ENCODE results near the gene SUDS3.
"Not testable (repeated sequence)": the region's sequence is repeated elsewhere in the genome, so short reads cannot be mapped to it uniquely, and the experiment has no call there.

Gene SUDS3

GRCh38 chr12:118398940-118399339, 22.6 kb downstream of the SUDS3 start:
- peak; percentile 55 for DNase-seq

- DNase-seq, result no peak
Measured at GRCh38 chr12:118402251-118402650, 25.9 kb downstream of the SUDS3 start.

DNA sequence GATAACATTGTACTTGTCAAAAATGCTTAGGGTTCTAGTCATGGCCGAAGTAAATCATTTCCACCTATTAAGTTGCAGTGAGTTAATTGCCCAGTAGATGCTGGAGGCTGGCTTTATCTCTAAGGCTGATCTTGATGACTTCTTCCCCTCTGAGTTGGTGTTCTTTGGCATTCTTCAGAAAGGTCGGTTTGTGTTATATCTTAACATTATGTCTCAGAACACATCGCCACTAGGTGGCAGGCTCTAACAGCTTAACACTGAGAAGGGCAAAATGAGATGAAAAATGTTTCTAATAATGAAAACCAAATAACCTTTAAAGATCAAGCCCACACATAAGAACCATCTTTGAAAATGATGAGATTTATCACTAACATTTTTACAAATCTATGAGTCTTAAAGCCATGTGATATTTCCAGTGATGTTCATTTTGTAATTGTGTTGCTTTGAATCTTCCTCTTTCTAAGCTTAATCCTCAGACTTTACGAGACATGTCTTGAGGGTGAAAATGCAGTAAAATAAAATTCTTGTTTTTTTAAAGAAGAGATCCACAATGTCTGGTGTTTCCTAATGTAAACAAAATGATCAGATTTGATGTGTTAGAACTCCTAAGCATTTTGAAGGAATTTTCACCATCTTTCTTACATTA, 28.6 kb downstream of the SUDS3 start:
- no peak for DNase-seq

DNA sequence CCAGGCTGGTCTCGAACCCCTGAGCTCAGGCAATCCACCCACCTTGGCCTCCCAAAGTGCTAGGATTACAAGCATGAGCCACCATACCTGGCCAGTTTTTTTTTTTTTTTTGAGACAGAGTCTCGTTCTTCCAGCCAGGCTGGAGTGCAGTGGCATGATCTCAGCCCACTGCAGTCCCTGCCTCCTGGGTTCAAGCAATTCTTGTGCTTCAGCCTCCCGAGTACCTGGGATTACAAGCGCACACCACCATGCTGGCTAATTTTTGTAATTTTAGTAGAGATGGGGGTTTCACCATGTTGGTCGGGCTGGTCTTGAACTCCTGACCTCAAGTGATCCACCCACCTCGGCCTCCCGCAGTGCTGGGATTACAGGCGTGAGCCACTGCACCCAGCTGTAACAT, 31.9 kb downstream of the SUDS3 start:
- not testable (repeated sequence) for DNase-seq

GRCh38 chr12:118409834-118410233, 33.5 kb downstream of the SUDS3 start:
- DNase-seq, result no peak

GRCh38 chr12:118417942-118418341, 41.6 kb downstream of the SUDS3 start:
- no peak for DNase-seq

- DNase-seq, result no peak
Measured at GRCh38 chr12:118418385-118419057, 42.2 kb downstream of the SUDS3 start.

- no peak for DNase-seq
Measured at GRCh38 chr12:118420673-118421072, 44.3 kb downstream of the SUDS3 start.

DNA sequence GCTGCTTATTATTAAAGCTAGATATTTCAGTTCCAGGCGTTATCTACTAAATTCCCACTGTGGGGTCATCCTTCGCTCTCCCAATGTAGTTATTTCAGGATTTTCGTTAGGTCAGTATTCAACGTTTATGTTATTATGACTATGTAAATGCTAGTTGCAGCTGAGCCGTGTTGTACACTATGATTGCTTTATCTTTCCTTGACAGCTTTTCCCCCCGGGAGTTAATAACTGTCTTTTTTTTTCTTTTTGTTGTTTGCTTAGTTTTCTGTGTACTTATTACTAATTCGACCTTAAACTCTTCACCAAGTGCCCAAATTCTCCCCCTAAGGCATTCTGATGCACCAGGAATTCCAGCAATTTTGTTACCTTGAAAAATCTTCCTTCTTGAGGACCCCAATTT, 48.5 kb downstream of the SUDS3 start:
- DNase-seq, result no peak

GRCh38 chr12:118425364-118425763, 49.0 kb downstream of the SUDS3 start:
- no peak for DNase-seq

- no peak for DNase-seq
Measured at GRCh38 chr12:118427819-118428218, 51.5 kb downstream of the SUDS3 start.

GRCh38 chr12:118428643-118429042, 52.3 kb downstream of the SUDS3 start:
- no peak for DNase-seq

DNA sequence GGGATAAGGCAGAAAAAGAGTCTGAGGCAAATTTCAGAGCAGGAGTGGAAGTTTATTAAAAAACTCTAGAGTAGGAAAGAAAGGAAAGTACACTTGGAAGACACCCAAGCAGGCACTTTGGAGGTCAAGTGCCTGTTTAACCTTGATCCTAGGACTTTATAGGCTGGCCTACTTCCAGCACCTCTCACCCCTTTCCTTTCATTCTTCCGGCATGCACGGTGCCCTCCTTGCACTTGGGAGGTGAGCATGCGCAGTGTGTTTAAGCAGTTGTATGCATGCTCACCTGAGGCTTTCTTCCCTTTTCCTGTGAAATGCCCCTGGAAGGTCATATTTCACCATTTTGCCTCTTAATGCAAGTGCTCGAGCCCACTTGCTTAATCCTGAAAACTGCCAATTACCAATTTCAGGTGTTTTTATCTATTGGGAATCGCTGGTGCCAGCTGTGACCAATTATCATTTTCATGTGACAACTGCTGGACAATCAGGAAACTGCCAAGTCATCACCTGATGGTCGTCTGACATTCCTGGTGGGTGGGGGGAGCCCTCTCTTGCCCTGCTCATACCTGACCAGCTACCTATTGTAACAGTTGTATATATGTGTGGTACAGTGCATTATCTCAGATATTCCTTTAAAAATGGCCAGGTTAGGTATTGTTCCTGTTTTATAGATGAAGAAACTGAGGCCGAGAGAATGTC, 53.5 kb downstream of the SUDS3 start:
- no peak for DNase-seq

GRCh38 chr12:118430516-118430915, 54.2 kb downstream of the SUDS3 start:
- DNase-seq, result no peak

DNA sequence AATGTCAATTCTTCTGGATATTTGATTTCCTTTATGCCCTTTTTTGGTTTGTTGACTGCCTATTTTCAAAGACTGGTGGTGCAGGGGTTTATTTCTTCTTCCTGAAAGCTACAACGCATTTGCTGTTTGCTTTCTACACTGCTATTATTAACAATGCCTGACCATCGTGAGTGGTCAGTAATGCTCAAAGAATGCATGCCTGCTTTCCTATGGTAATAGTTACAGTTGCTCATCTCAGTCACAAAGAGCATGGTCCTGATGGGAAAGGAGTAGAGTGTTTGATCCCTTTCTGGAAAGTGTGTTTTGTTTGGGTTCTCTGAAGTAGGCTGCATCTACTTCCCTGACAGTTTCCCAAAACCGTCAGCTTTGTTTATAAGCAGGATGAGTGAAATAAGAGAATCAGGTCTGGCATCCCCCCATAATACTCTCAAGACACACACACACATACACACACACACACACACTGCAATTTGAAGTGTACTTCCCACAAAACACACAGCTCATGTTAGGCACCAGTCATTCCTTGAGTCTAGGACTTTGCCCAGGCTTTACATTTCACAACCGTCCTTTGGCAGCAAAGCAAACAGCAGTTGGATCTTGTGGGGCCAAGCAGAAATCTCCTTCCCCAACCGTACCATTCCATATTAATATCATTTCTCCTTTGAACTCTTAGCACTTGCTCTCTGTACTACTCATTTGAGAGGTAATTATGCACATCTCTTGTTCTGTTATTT, 56.6 kb downstream of the SUDS3 start:
- DNase-seq, result no peak

DNA sequence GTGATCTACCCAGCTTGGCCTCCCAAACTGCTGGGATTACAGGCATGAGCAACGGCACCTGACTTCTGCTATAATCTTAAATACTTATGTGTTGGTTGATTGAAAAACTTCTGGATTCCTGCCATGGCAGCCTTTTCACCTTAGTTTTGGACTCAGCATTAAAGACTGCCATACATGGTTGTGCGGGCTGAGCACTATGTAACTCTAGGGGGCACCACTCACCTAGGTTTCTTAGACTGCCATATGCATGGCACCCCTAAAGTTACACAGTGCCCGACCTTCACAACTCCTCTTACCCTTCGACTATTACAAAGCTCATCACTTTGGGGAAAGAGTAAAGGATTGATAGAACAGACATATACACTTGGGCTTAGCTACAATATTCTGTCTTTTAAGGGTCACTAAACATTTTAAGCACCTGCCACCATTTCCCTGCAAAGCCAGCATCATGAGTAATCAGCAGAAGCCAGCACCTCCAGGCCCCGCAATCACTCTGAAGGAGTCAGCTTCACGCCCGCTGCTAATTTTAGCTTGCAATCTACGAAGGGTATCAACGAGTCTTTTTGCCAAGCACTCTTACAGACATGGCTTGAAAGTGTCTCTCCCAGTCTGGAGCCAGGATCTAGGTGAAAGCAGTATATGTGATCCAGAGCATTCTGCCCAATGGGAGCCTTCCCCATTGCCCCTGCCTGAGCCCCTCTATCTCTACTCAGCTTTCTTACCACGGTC, 59.8 kb downstream of the SUDS3 start:
- no peak for DNase-seq

DNA sequence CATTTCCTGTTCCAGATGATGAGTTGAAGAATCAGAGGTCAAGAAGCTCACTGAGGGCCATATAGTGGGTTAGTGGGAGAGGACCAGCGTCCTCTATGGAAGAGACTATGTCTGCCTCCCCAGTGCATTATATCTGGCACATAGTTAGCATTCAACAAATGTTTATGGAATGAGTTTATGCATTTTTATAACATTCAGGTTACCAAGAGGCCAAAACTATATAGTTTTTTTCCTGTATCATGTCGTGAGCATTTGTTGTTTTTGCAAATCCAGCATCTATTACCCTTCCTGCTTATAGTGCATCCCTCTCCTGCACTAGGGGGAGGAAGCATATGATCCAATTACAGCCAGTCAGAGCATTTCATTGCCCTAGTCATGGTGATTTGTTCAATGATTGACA, 60.6 kb downstream of the SUDS3 start:
- no peak for DNase-seq

DNA sequence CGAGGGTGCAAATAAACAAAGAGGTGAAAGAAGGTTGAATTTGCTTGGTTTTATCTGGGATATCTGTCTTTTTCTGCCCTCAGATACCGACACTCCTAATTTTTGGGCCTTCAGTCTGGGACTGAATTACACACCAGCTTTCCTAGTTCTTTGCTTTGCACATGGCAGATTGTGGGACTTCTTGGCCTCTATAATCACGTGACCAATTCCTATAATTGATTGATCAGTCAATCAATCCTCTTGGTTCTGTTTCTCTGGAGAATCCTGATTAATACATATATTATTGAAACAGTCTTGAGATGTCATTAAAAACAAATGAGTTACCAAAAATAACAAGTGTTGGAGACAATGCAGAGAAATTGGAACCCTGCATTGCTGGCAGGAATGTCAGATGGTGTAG, 62.7 kb downstream of the SUDS3 start:
- no peak for DNase-seq

DNA sequence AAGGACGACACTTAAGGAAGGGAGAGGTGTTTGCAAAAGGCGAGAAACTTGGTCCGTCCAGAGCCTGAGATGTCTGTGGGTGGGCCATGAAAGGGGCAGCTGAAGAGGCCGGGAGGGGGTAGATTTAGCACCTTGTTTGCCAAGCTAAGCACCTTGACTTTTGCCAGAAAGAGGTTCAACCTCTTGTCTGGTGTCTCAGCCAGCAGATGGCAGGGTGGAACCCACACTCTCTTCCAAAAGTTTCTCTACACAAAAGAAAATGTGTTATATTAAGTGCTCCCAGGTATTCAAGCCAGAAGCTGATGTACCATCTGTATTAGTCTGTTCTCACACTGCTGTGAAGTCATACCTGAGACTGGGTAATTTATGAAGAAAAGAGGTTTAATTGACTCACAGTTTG, 69.9 kb downstream of the SUDS3 start:
- no peak for DNase-seq

DNA sequence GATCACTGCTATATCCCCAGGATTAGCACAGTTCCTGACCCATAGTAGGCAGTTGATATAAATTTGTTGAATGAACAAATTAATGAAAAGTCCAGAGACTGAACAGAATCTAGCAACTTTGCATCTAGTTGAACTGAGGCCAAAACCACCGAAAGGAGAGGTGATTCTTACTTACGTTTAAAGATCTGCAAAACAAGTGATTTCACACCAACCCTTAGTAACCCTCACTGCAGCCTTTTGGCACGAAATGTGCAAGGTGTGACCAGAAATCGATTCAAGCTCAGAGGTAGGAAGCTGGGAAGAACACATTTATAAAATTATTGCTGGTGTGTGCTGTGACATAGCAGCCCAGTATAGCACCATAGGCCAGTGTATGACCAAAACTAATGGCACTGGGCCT, 70.8 kb downstream of the SUDS3 start:
- no peak for DNase-seq

GRCh38 chr12:118448341-118448740, 72.0 kb downstream of the SUDS3 start:
- DNase-seq, result no peak

DNA sequence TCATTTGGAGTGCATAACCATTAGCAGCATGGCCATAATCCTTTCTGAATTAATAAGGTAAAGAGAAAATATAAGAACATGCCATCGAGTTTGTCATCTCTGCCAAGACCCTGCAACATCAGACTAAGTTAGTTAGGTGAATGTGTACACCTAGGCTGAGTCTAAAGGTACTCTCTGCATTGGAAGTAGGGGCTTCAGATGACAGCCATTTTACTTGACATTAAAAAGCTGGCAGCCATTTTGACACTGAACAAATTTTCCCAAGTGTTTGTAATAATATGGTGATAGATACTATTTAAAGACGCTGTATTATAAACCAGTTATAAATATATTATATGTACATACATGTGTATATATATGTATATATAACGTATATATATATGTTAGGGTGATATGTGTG, 79.0 kb downstream of the SUDS3 start:
- DNase-seq, result no peak

DNA sequence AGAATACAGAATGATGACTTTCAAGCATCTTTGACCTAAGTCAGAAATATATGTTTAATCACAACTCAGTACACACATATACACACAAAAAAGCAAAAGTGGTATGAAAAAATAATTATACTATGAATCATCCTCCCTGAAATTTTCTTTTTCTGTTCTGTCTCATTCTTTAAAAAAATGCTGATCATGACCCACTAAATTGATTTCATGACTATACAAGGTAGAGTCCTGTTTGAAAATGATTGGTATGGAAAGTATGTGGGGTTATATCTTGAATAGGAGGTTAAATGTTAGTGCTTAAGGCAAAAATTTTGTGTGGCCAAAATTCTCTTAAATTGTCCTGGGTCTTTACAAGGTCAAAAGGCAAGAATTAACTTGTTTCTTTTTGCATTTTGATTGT, 80.4 kb downstream of the SUDS3 start:
- no peak for DNase-seq

All from GF-D8 (cell line).